ENCODE data around the gene MALRD1.

DNA sequence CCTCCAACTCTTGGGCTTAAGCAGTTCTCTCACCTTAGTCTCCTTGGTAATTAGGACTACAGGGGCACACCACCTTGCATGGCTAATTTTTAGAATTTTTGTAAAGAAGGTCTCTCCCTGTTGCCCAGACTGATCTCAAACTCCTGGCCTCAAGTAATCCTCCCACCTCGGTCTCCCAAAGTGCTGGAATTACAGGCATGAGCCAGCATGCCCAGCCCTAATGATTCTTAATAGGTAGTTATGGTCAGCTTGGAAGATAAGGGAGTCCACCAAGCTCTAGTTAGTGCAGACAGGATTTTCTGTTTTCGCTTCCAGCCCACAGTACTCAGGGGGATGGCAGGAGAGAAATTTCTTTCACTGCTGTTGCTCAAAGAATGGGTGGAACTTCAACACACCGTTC, 639.7 kb downstream of the MALRD1 start:
- TF ChIP-seq, protein P1, sequence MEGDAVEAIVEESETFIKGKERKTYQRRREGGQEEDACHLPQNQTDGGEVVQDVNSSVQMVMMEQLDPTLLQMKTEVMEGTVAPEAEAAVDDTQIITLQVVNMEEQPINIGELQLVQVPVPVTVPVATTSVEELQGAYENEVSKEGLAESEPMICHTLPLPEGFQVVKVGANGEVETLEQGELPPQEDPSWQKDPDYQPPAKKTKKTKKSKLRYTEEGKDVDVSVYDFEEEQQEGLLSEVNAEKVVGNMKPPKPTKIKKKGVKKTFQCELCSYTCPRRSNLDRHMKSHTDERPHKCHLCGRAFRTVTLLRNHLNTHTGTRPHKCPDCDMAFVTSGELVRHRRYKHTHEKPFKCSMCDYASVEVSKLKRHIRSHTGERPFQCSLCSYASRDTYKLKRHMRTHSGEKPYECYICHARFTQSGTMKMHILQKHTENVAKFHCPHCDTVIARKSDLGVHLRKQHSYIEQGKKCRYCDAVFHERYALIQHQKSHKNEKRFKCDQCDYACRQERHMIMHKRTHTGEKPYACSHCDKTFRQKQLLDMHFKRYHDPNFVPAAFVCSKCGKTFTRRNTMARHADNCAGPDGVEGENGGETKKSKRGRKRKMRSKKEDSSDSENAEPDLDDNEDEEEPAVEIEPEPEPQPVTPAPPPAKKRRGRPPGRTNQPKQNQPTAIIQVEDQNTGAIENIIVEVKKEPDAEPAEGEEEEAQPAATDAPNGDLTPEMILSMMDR (IDR thresholded peaks at IDR 0.05): no peak
- TF ChIP-seq POLR2A (IDR thresholded peaks at IDR 0.05): no peak

Data from body of pancreas (tissue), 4 donors.